ENCODE data around the gene LGR4.

LGR4 gene

GRCh38 chr11:27390318-27391295 lies 82.0 kb downstream of the LGR4 start:
- POLR2A ChIA-PET, result no interaction called here

GRCh38 chr11:27388869-27389268 lies 83.7 kb downstream of the LGR4 start:
- ChIA-PET POLR2A (no interaction called here), CTCF (no interaction called here)
- Histone ChIP-seq H3K4me1 (ENCODE audit: control insufficient read depth, insufficient read depth, low read length) (peaks cover 22% of the 10 kb centered on the region), H3K4me3 (ENCODE audit: low read depth, low read length) (no peak overlapping the region), H3K9me3 (ENCODE audit: control insufficient read depth, insufficient read depth, low read depth, low read length) (no peaks in the 10 kb centered on the region), H3K27ac (ENCODE audit: extremely low read depth, low read depth, low read length) (no peak overlapping the region), H3K36me3 (ENCODE audit: control insufficient read depth in 2 of 2, insufficient read depth in 1 of 2, low read length in 2 of 2) (peaks cover 0 to 13% of the 10 kb centered on the region in 2 experiments; a peak in 2 of 3 replicates)
- TF ChIP-seq ZNF2 (tag by site-specific recombination; IDR thresholded peaks at IDR 0.05), result no peak
- no peak for TF ChIP-seq AEBP2 (tag by site-specific recombination; IDR thresholded peaks at IDR 0.05; ENCODE audit: borderline replicate concordance)
- TF ChIP-seq ZNF704 (tag by site-specific recombination; IDR thresholded peaks at IDR 0.05), result no peak
- no peak for TF ChIP-seq ZNF670 (tag by site-specific recombination; IDR thresholded peaks at IDR 0.05; ENCODE audit: low read depth)
- no peak for TF ChIP-seq ZNF449 (tag by site-specific recombination; IDR thresholded peaks at IDR 0.05)
- no peak for TF ChIP-seq ZNF558 (tag by site-specific recombination; IDR thresholded peaks at IDR 0.05)
- TF ChIP-seq BCL11A (tag by site-specific recombination; IDR thresholded peaks at IDR 0.05; ENCODE audit: low read depth), result peak; percentile 74
- TF ChIP-seq ZBTB17 (tag by site-specific recombination; IDR thresholded peaks at IDR 0.05), result 0 out of 2 replicates have a peak, but pooled peaks have one; percentile 23
- TF ChIP-seq HIC1 (tag by site-specific recombination; IDR thresholded peaks at IDR 0.05), result peak; percentile 71
- no peak for TF ChIP-seq ZNF148 (tag by site-specific recombination; IDR thresholded peaks at IDR 0.05; ENCODE audit: borderline replicate concordance)
- no peak for TF ChIP-seq ZNF394 (tag by site-specific recombination; IDR thresholded peaks at IDR 0.05; ENCODE audit: borderline replicate concordance)
- no peak for TF ChIP-seq TSHZ1 (tag by site-specific recombination; IDR thresholded peaks at IDR 0.05; ENCODE audit: borderline replicate concordance)
- 0 out of 2 replicates have a peak, but pooled peaks have one; percentile 9 for TF ChIP-seq SP2 (tag by site-specific recombination; IDR thresholded peaks at IDR 0.05)
- no peak for TF ChIP-seq ZNF280D (tag by site-specific recombination; IDR thresholded peaks at IDR 0.05)

More at GRCh38 chr11:27390318-27391295, 82.0 kb downstream of the LGR4 start:
- peaks cover 29% of the 10 kb centered on the region for H3K4me1 ChIP-seq (ENCODE audit: control insufficient read depth, insufficient read depth, low read length)
- no peaks in the 10 kb centered on the region for H3K36me3 ChIP-seq (ENCODE audit: control insufficient read depth in 2 of 2, insufficient read depth in 1 of 2, low read length in 2 of 2)
- H3K9me3 ChIP-seq (ENCODE audit: control insufficient read depth, insufficient read depth, low read depth, low read length), result no peaks in the 10 kb centered on the region
- H3K4me3 ChIP-seq (ENCODE audit: low read depth, low read length), result no peak overlapping the region
- H3K27ac ChIP-seq (ENCODE audit: extremely low read depth, low read depth, low read length), result no peak overlapping the region
- TF ChIP-seq ZNF660 (tag by site-specific recombination; IDR thresholded peaks at IDR 0.05) (no peak), ZNF211 (tag by site-specific recombination; IDR thresholded peaks at IDR 0.05; ENCODE audit: low read depth) (no peak)
- CTCF ChIA-PET, result interaction anchor here (0.7 to 1.7 kb wide), 3 partner anchors 17 to 95 kb away, joined by 3 to 5 read pairs (median 4); no protein-coding TSS in a partner anchor
